ENCODE measurements around the gene C1QL1.

The C1QL1 gene

GRCh38 chr17:44928136-44928535, 40.0 kb downstream of the C1QL1 start:
- FAIRE-seq: no peak

- no peak for FAIRE-seq
These were observed 40.4 kb downstream of the C1QL1 start for GRCh38 chr17:44927696-44928095.

GRCh38 chr17:44926821-44927525, 41.1 kb downstream of the C1QL1 start:
- FAIRE-seq: no peak

GRCh38 chr17:44925731-44926697, 42.1 kb downstream of the C1QL1 start:
- no peak for FAIRE-seq

GRCh38 chr17:44924107-44924544, 44.0 kb downstream of the C1QL1 start:
- FAIRE-seq: no peak

GRCh38 chr17:44922746-44923470, 45.2 kb downstream of the C1QL1 start:
- FAIRE-seq: no peak

GRCh38 chr17:44922136-44922535, 46.0 kb downstream of the C1QL1 start:
- FAIRE-seq: no peak

- no peak for FAIRE-seq
These were observed 46.8 kb downstream of the C1QL1 start for GRCh38 chr17:44921122-44921882.

GRCh38 chr17:44920565-44920940, 47.5 kb downstream of the C1QL1 start:
- FAIRE-seq: no peak

GRCh38 chr17:44919885-44920564, 48.1 kb downstream of the C1QL1 start:
- FAIRE-seq: no peak

GRCh38 chr17:44919411-44919810, 48.7 kb downstream of the C1QL1 start:
- no peak for FAIRE-seq

GRCh38 chr17:44918006-44918405, 50.1 kb downstream of the C1QL1 start:
- FAIRE-seq: no peak

GRCh38 chr17:44917456-44917855, 50.6 kb downstream of the C1QL1 start:
- no peak for FAIRE-seq

- FAIRE-seq: no peak
These were observed 51.3 kb downstream of the C1QL1 start for GRCh38 chr17:44916781-44917241.

GRCh38 chr17:44915862-44916780, 52.0 kb downstream of the C1QL1 start:
- FAIRE-seq: no peak

- no peak for FAIRE-seq
These were observed 52.8 kb downstream of the C1QL1 start, which contains the start of gene GFAP for GRCh38 chr17:44915321-44915726. Gene GFAP (minus strand): TSS chr17:44915500. CDS start chr17:44915486, 14 bp downstream.

GRCh38 chr17:44914698-44915271, 53.3 kb downstream of the C1QL1 start:
- FAIRE-seq: no peak

GRCh38 chr17:44914148-44914547, 54.0 kb downstream of the C1QL1 start:
- no peak for FAIRE-seq

- FAIRE-seq: no peak
These were observed 54.4 kb downstream of the C1QL1 start for GRCh38 chr17:44913676-44914075.

All from TTC549 (cell line).